RWPE1 (cell line): ENCODE data around the gene S100A12.
"Not testable (repeated sequence)": the region's sequence is repeated elsewhere in the genome, so short reads cannot be mapped to it uniquely, and the experiment has no call there.

Experiments used
- CTCF ChIA-PET: fragments of 350-600 bp; sonication (Branson Sonifier 250); formaldehyde crosslinking; extraction: SDS; loops from one replicate; lab custom pipeline; 2021; lab: Yijun Ruan, JAX
- POLR2A ChIA-PET: fragments of 400-600 bp; formaldehyde crosslinking; extraction: SDS; loops from one replicate; lab custom pipeline; 2020; ENCODE audit warnings: antibody characterized with exemption; ENCODE audit not compliant: low non-redundant PET; lab: Yijun Ruan, JAX
- DNase-seq: peaks from one replicate; pipeline ENCODE4 v3.0.0; 2012; ENCODE audit warnings: low spot score
- H3K27ac ChIP-seq: fragments of 450-650 bp; 2 replicates; pipeline ENCODE4 v1.5.1; 2017
- CTCF ChIP-seq: fragments of 450-650 bp; conservative IDR thresholded peaks from 2 replicates; pipeline ENCODE4 v1.5.1; 2017; ENCODE audit warnings: low read depth, mild to moderate bottlenecking

Gene S100A12

GRCh38 chr1:153405825-153406599 is 30.6 kb upstream of the S100A12 start:
- H3K27ac ChIP-seq, DNase-seq, POLR2A ChIA-PET: not testable (repeated sequence)
- CTCF ChIA-PET, result interaction anchor here (1.4 to 1.6 kb wide), 2 partner anchors 53 to 88 kb away, joined by 7 to 11 read pairs; no protein-coding TSS in a partner anchor

- CTCF ChIA-PET, result interaction anchor here (0.5 to 1.6 kb wide), 12 partner anchors 10 to 1179 kb away, joined by 3 to 11 read pairs (median 3); partner anchors contain the start of genes S100A12 and S100A8
- POLR2A ChIA-PET, result no interaction called here
- H3K27ac ChIP-seq, result no peak overlapping the region
- peak; percentile 59 for TF ChIP-seq CTCF
- DNase-seq, result peak; percentile 58
These were observed 29.3 kb upstream of the S100A12 start for GRCh38 chr1:153404768-153405167.

GRCh38 chr1:153404086-153404635 is 28.7 kb upstream of the S100A12 start:
- TF ChIP-seq CTCF, result no peak
- ChIA-PET POLR2A (no interaction called here), CTCF (interaction anchor here (0.5 to 1.6 kb wide), 9 partner anchors 13 to 1178 kb away, joined by 3 to 11 read pairs (median 3); partner anchors contain the start of genes S100A12 and S100A8)
- no peak overlapping the region for H3K27ac ChIP-seq
- DNase-seq, result no peak

- no peak overlapping the region for H3K27ac ChIP-seq
- ChIA-PET CTCF (interaction anchor here (0.6 to 1.1 kb wide), 3 partner anchors 50 to 470 kb away, joined by 3 to 4 read pairs (median 3); no protein-coding TSS in a partner anchor), POLR2A (no interaction called here)
- no peak for DNase-seq
- TF ChIP-seq CTCF, result no peak
These were observed 28.1 kb upstream of the S100A12 start for GRCh38 chr1:153403421-153404085.

GRCh38 chr1:153402226-153402625 is 26.8 kb upstream of the S100A12 start:
- no peak for TF ChIP-seq CTCF
- POLR2A ChIA-PET, result no interaction called here
- CTCF ChIA-PET, result no interaction called here

GRCh38 chr1:153401461-153401860 is 26.0 kb upstream of the S100A12 start:
- ChIA-PET CTCF (no interaction called here), POLR2A (no interaction called here)
- H3K27ac ChIP-seq, result no peak overlapping the region
- TF ChIP-seq CTCF, result no peak
- DNase-seq, result no peak

More at GRCh38 chr1:153402226-153402625, 26.8 kb upstream of the S100A12 start:
- no peak for DNase-seq
- no peak overlapping the region for H3K27ac ChIP-seq
